H1 (cell line): ENCODE measurements around the gene BAX. TPM values are rescaled to one million over a fixed set of nuclear protein-coding genes. Genes with fewer than 3 reads are reported as not detected.

Experiments
- ASH2L ChIP-seq: fragments of 200-600, 300-600 bp; sonication (generic); IDR thresholded peaks from one replicate; pipeline ENCODE4 v1.7.1; 2017; ENCODE audit warnings: low read length
- BRCA1 ChIP-seq: IDR thresholded peaks from 2 replicates; pipeline ENCODE4 v1.6.1; 2012; ENCODE audit warnings: low read depth, low read length, improper control_type of control experiment
- POLR2A ChIP-seq, 2 experiments: IDR thresholded peaks; 1 replicate in 1 of 2; 2 replicates in 1 of 2; pipeline ENCODE4 v1.6.1; 2011; ENCODE audit warnings: low read depth in 2 of 2, low read length in 2 of 2, mild to moderate bottlenecking in 2 of 2; ENCODE audit errors: control extremely low read depth in 1 of 2
- POLR2AphosphoS5 ChIP-seq: IDR thresholded peaks from 2 replicates; pipeline ENCODE4 v1.6.1; 2011; ENCODE audit warnings: low read depth, low read length
- SIN3A ChIP-seq, 2 experiments: IDR thresholded peaks in 1 of 2; conservative IDR thresholded peaks in 1 of 2; 2 replicates each; pipeline ENCODE4 v1.6.1; 2011 to 2012; ENCODE audit warnings: low read length in 2 of 2, improper control_type of control experiment in 1 of 2, low read depth in 1 of 2, mild to moderate bottlenecking in 1 of 2
- TEAD4 ChIP-seq: IDR thresholded peaks from 2 replicates; pipeline ENCODE4 v1.6.1; 2012; ENCODE audit warnings: low read depth, low read length, inconsistent platforms, mixed read lengths
- polyA plus RNA-seq, 7 experiments: library from polyadenylated mRNA; depleted of rRNA in 3 of 7; stranded (reverse) in 5 of 7; unstranded in 2 of 7; fragments of >200 nt in 5 of 7; fragments of 200-250 nt in 2 of 7; gene quantifications; 1 replicate in 5 of 7; 2 replicates in 1 of 7; 4 replicates in 1 of 7; pipeline versions ENCODE4 v1.2.1 to v1.2.3, GENCODE V29; 2011 to 2013; ENCODE audit warnings: missing spikeins in 2 of 7, mixed read lengths in 2 of 7
- total RNA-seq: library from RNA; stranded (reverse); fragmentation: NEBNext Ultra II Directional; extraction: Animal tissue kit (Norgen Biotek cat#: 25700); gene quantifications from 2 replicates; pipeline ENCODE4 v1.2.1, GENCODE V29; 2021
- TF ChIP-seq, protein P1 (sequence below): fragments of 300-600 bp; sonication (generic); IDR thresholded peaks from 2 replicates; pipeline ENCODE4 v1.7.1; 2012; ENCODE audit warnings: low read length, moderate library complexity, mild to moderate bottlenecking, inconsistent platforms; ENCODE audit not compliant: insufficient replicate concordance
- TF ChIP-seq, protein P2 (sequence below), 3 experiments: IDR thresholded peaks; 1 replicate in 2 of 3; 2 replicates in 1 of 3; pipeline versions ENCODE4 v1.5.1 to v1.6.1; 2011; ENCODE audit warnings: low read length in 3 of 3, mild to moderate bottlenecking in 3 of 3, inconsistent platforms in 2 of 3, low read depth in 1 of 3, moderate library complexity in 1 of 3; ENCODE audit not compliant: insufficient read depth in 1 of 3; ENCODE audit errors: control extremely low read depth in 1 of 3

BAX gene
- total and polyA plus RNA-seq, 2 of the 8 experiments (the other 6 are each of a cell fraction or from before 2014, with no cell fraction given): 257 to 346 TPM

DNA sequence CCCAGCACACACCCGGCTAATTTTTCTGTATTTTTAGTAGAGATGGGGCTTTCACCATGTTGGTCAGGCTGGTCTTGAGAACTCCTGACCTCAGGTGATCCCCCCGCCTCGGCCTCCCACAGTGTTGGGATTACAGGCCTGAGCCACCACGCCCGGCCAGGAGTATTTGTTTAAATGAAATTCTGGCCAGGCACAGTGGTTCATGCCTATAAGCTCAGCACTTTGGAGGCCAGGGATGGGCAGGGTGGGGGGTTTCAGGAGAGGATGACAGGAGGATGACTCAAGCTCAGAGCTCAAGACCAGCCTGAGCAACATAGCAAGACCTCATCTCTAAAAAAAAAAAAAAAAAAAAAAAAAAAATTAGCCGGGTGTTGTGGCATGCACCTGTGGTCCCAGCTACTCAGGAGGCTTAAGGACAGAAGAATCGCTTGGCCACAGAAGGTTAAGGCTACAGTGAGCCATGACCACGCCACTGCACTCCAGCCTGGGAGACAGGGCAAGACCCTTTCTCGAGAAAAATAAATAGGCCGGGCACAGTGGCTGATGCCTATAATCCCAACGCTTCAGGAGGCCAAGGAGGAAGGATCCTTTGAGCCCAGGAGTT, 29.3 kb upstream of the BAX start (continued):
- TF ChIP-seq, protein P1, sequence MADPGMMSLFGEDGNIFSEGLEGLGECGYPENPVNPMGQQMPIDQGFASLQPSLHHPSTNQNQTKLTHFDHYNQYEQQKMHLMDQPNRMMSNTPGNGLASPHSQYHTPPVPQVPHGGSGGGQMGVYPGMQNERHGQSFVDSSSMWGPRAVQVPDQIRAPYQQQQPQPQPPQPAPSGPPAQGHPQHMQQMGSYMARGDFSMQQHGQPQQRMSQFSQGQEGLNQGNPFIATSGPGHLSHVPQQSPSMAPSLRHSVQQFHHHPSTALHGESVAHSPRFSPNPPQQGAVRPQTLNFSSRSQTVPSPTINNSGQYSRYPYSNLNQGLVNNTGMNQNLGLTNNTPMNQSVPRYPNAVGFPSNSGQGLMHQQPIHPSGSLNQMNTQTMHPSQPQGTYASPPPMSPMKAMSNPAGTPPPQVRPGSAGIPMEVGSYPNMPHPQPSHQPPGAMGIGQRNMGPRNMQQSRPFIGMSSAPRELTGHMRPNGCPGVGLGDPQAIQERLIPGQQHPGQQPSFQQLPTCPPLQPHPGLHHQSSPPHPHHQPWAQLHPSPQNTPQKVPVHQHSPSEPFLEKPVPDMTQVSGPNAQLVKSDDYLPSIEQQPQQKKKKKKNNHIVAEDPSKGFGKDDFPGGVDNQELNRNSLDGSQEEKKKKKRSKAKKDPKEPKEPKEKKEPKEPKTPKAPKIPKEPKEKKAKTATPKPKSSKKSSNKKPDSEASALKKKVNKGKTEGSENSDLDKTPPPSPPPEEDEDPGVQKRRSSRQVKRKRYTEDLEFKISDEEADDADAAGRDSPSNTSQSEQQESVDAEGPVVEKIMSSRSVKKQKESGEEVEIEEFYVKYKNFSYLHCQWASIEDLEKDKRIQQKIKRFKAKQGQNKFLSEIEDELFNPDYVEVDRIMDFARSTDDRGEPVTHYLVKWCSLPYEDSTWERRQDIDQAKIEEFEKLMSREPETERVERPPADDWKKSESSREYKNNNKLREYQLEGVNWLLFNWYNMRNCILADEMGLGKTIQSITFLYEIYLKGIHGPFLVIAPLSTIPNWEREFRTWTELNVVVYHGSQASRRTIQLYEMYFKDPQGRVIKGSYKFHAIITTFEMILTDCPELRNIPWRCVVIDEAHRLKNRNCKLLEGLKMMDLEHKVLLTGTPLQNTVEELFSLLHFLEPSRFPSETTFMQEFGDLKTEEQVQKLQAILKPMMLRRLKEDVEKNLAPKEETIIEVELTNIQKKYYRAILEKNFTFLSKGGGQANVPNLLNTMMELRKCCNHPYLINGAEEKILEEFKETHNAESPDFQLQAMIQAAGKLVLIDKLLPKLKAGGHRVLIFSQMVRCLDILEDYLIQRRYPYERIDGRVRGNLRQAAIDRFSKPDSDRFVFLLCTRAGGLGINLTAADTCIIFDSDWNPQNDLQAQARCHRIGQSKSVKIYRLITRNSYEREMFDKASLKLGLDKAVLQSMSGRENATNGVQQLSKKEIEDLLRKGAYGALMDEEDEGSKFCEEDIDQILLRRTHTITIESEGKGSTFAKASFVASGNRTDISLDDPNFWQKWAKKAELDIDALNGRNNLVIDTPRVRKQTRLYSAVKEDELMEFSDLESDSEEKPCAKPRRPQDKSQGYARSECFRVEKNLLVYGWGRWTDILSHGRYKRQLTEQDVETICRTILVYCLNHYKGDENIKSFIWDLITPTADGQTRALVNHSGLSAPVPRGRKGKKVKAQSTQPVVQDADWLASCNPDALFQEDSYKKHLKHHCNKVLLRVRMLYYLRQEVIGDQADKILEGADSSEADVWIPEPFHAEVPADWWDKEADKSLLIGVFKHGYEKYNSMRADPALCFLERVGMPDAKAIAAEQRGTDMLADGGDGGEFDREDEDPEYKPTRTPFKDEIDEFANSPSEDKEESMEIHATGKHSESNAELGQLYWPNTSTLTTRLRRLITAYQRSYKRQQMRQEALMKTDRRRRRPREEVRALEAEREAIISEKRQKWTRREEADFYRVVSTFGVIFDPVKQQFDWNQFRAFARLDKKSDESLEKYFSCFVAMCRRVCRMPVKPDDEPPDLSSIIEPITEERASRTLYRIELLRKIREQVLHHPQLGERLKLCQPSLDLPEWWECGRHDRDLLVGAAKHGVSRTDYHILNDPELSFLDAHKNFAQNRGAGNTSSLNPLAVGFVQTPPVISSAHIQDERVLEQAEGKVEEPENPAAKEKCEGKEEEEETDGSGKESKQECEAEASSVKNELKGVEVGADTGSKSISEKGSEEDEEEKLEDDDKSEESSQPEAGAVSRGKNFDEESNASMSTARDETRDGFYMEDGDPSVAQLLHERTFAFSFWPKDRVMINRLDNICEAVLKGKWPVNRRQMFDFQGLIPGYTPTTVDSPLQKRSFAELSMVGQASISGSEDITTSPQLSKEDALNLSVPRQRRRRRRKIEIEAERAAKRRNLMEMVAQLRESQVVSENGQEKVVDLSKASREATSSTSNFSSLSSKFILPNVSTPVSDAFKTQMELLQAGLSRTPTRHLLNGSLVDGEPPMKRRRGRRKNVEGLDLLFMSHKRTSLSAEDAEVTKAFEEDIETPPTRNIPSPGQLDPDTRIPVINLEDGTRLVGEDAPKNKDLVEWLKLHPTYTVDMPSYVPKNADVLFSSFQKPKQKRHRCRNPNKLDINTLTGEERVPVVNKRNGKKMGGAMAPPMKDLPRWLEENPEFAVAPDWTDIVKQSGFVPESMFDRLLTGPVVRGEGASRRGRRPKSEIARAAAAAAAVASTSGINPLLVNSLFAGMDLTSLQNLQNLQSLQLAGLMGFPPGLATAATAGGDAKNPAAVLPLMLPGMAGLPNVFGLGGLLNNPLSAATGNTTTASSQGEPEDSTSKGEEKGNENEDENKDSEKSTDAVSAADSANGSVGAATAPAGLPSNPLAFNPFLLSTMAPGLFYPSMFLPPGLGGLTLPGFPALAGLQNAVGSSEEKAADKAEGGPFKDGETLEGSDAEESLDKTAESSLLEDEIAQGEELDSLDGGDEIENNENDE: no peak
- TF ChIP-seq POLR2AphosphoS5: no peak
- TF ChIP-seq, protein P2, sequence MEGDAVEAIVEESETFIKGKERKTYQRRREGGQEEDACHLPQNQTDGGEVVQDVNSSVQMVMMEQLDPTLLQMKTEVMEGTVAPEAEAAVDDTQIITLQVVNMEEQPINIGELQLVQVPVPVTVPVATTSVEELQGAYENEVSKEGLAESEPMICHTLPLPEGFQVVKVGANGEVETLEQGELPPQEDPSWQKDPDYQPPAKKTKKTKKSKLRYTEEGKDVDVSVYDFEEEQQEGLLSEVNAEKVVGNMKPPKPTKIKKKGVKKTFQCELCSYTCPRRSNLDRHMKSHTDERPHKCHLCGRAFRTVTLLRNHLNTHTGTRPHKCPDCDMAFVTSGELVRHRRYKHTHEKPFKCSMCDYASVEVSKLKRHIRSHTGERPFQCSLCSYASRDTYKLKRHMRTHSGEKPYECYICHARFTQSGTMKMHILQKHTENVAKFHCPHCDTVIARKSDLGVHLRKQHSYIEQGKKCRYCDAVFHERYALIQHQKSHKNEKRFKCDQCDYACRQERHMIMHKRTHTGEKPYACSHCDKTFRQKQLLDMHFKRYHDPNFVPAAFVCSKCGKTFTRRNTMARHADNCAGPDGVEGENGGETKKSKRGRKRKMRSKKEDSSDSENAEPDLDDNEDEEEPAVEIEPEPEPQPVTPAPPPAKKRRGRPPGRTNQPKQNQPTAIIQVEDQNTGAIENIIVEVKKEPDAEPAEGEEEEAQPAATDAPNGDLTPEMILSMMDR (IDR thresholded peaks at IDR 0.05; ENCODE audit: control extremely low read depth in 1 of 3, insufficient read depth in 1 of 3, low read depth in 1 of 3, low read length in 3 of 3): no peak
- TF ChIP-seq TEAD4: no peak
- no peak for TF ChIP-seq SIN3A (conservative IDR thresholded peaks at IDR 0.05 in 1 of 2, IDR thresholded peaks at IDR 0.05 in 1 of 2; ENCODE audit: low read depth in 1 of 2, low read length in 2 of 2)
- no peak for TF ChIP-seq ASH2L
- TF ChIP-seq BRCA1: no peak
- TF ChIP-seq POLR2A (IDR thresholded peaks at IDR 0.05; ENCODE audit: control extremely low read depth in 1 of 2, low read depth in 2 of 2, low read length in 2 of 2): no peak
